ENCODE results near the gene ZNF17. TPM values are rescaled to one million over a fixed set of nuclear protein-coding genes. Genes with fewer than 3 reads are reported as not detected.

ZNF17 gene
- total RNA-seq, 1 experiment from 2014 or later: 10.5 TPM

DNA sequence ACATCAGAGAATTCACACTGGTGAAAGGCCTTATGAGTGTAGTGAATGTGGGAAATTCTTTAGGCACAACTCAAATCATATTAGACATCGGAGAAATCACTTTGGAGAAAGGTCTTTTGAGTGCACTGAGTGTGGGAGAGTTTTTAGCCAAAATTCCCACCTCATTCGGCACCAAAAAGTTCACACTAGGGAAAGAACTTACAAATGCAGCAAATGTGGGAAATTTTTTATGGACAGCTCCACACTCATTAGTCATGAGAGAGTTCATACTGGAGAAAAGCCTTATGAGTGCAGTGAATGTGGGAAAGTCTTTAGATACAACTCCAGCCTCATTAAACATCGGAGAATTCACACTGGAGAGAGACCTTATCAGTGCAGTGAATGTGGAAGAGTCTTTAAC is 10.1 kb downstream of the ZNF17 start:
- TF ChIP-seq, protein P1, sequence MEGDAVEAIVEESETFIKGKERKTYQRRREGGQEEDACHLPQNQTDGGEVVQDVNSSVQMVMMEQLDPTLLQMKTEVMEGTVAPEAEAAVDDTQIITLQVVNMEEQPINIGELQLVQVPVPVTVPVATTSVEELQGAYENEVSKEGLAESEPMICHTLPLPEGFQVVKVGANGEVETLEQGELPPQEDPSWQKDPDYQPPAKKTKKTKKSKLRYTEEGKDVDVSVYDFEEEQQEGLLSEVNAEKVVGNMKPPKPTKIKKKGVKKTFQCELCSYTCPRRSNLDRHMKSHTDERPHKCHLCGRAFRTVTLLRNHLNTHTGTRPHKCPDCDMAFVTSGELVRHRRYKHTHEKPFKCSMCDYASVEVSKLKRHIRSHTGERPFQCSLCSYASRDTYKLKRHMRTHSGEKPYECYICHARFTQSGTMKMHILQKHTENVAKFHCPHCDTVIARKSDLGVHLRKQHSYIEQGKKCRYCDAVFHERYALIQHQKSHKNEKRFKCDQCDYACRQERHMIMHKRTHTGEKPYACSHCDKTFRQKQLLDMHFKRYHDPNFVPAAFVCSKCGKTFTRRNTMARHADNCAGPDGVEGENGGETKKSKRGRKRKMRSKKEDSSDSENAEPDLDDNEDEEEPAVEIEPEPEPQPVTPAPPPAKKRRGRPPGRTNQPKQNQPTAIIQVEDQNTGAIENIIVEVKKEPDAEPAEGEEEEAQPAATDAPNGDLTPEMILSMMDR (conservative IDR thresholded peaks at IDR 0.05): no peak
- no peak for TF ChIP-seq EZH2 (IDR thresholded peaks at IDR 0.05; ENCODE audit: low read depth)
- POLR2A ChIA-PET (ENCODE audit: unreplicated experiment): no interaction called here
- CTCF ChIA-PET: no interaction called here
- intact Hi-C loops (cut with micrococcal nuclease; ENCODE audit: unreplicated experiment): no loop called here
- no peaks in the 10 kb centered on the region for H3K9me2 ChIP-seq (ENCODE audit: insufficient read depth)
- no peaks in the 10 kb centered on the region for H3K4me1 ChIP-seq (replicated peaks; ENCODE audit: insufficient read depth)
- BruUV-seq (replicated peaks): no TSS peak
- no peaks in the 10 kb centered on the region for H4K20me1 ChIP-seq (ENCODE audit: insufficient read depth)
- H3K79me2 ChIP-seq (ENCODE audit: low read depth): no peaks in the 10 kb centered on the region
- H3K4me2 ChIP-seq: no peak overlapping the region
- DNase-seq: no peak
- no peak overlapping the region for H3K4me3 ChIP-seq
- H3K27me3 ChIP-seq (ENCODE audit: insufficient read depth, low read depth): no peaks in the 10 kb centered on the region
- H2AFZ ChIP-seq: no peak overlapping the region
- peaks cover 48% of the 10 kb centered on the region for H3K9me3 ChIP-seq (ENCODE audit: insufficient read depth, low read depth)
- no peak overlapping the region for H3K27ac ChIP-seq
- peaks cover 45% of the 10 kb centered on the region for H3K36me3 ChIP-seq (ENCODE audit: low read depth)
- H3F3A ChIP-seq (ENCODE audit: insufficient read depth, low read depth): no peaks in the 10 kb centered on the region

DNA sequence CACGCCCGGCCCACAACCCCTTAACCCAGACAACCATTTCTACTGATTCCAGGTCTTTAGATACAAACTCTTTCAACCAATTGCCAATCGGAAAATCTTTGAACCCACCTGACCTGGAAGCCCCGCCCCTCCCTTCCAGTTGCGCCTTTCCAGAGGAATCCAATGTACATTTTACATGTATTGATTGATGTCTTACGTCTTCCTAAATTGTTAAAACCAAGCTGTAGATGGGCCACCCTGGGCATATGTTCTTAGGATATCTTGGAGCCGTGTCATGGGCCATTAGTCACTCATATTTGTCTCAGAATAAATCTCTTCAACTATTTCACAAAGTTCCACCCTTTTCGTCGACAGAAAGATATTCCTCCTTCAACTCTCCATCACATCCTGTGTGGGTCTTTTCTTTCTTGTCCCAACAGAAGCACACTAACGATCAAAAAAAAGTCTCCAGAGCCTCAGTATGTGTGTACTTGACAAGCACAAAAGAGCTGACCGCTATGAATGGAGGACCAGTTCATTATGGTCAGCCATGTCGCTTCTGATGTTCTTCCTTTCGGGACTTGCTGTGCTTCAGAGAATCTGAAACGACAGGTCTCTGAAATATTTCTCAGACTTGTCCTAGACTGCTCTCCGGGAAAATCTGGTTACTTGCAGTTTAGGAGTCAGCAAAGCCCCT is 23.6 kb downstream of the ZNF17 start:
- no peak overlapping the region for H3K27ac ChIP-seq
- ChIA-PET POLR2A (ENCODE audit: unreplicated experiment) (no interaction called here), CTCF (no interaction called here)
- no peak for DNase-seq
- H3K4me3 ChIP-seq: peak overlapping the region; percentile 81
- no peaks in the 10 kb centered on the region for H4K20me1 ChIP-seq (ENCODE audit: insufficient read depth)
- H3K27me3 ChIP-seq (ENCODE audit: insufficient read depth, low read depth): no peaks in the 10 kb centered on the region
- peaks cover 41% of the 10 kb centered on the region for H3K79me2 ChIP-seq (ENCODE audit: low read depth)
- peak overlapping the region; percentile 85 for H2AFZ ChIP-seq
- H3K36me3 ChIP-seq (ENCODE audit: low read depth): peaks cover 10% of the 10 kb centered on the region
- TF ChIP-seq, protein P1 (conservative IDR thresholded peaks at IDR 0.05): no peak
- TF ChIP-seq EZH2 (IDR thresholded peaks at IDR 0.05; ENCODE audit: low read depth): no peak
- intact Hi-C loops (cut with micrococcal nuclease; ENCODE audit: unreplicated experiment): loop anchor here (1.0 to 2.0 kb wide), 6 partner anchors 23 to 748 kb away; partner anchors contain the start of genes TRAPPC2B, ZNF17, ZNF419 and ZNF547
- H3K9me2 ChIP-seq (ENCODE audit: insufficient read depth): no peaks in the 10 kb centered on the region
- H3K4me1 ChIP-seq (replicated peaks; ENCODE audit: insufficient read depth): peaks cover 16% of the 10 kb centered on the region
- H3K4me2 ChIP-seq: peak overlapping the region; percentile 75
- no peaks in the 10 kb centered on the region for H3F3A ChIP-seq (ENCODE audit: insufficient read depth, low read depth)
- no peaks in the 10 kb centered on the region for H3K9me3 ChIP-seq (ENCODE audit: insufficient read depth, low read depth)
- TSS peak; percentile 92 for BruUV-seq (replicated peaks)

DNA sequence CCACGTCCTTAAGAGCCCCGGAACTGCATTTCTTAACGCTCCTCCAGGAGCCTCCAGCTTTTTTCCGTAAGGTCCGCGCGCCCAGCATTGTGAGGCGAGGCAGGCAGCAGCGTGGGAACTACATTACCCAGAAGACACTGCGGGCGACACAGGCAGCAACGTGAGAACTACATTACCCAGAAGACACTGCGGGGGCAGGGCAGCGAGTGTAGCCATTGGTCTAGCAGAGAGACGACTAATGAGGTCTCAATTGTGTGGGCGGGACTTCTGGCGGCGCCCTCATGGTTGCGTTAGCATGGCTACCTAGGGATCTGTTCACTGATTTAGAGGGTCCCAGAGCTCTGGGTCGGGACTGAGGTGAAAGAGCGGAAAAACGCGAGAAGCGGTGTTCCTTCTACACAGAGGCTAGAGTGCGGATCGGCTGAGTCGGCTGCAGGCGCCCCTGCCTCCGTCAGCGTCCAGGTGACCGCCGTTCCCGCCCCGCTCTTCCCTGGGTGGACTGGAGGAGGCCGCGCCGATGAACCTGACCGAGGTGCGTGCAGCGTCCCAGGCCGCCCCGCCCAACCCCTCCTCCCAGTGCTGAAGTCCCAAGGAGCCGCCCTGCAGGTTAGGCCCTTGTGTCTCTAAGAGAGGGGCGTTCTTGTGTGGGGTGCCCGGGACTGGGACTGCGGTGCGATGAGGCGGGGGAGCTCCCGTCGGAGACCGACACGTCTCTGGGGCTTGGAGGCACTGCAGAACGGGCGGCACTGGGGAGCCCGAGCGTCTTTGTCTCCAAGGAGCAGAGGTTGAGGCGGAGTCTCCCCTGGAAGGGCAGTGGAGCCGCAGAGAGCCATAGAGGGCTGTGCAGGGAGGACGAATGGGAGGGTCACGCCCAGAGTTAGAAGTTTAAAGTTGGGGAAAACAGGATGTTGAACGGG is 24.4 kb downstream of the ZNF17 start, which contains the start of gene ZNF749:
Gene ZNF749 (plus strand): TSS at position 264 of the 917 bp plus-strand sequence. CDS start 254 bp downstream, at position 518.
- peak within 1 kb of the TSS; percentile 33 for H3K27ac ChIP-seq
- peaks cover 16% of the 10 kb centered on the region for H3K4me1 ChIP-seq (replicated peaks; ENCODE audit: insufficient read depth)
- peak within 1 kb of the TSS; percentile 81 for H3K4me3 ChIP-seq
- H3K36me3 ChIP-seq (ENCODE audit: low read depth): peaks cover 10% of the 10 kb centered on the region
- no peaks in the 10 kb centered on the region for H3F3A ChIP-seq (ENCODE audit: insufficient read depth, low read depth)
- BruUV-seq (replicated peaks): TSS peak; percentile 49
- POLR2A ChIA-PET (ENCODE audit: unreplicated experiment): interaction anchor here (0.6 to 0.7 kb wide), 3 partner anchors 64 to 500 kb away, joined by 3 to 4 read pairs (median 4); partner anchors contain the start of genes ZNF418 and ZNF773
- no peaks in the 10 kb centered on the region for H3K9me2 ChIP-seq (ENCODE audit: insufficient read depth)
- H2AFZ ChIP-seq: peak within 1 kb of the TSS; percentile 85
- 0 out of 2 replicates have a peak, but pooled peaks cover 3% of the 10 kb centered on the region for H3K9me3 ChIP-seq (ENCODE audit: insufficient read depth, low read depth)
- TF ChIP-seq EZH2 (IDR thresholded peaks at IDR 0.05; ENCODE audit: low read depth): no peak
- TF ChIP-seq, protein P1 (conservative IDR thresholded peaks at IDR 0.05): no peak
- peak within 1 kb of the TSS; percentile 75 for H3K4me2 ChIP-seq
- peak; percentile 97 for DNase-seq
- H4K20me1 ChIP-seq (ENCODE audit: insufficient read depth): no peaks in the 10 kb centered on the region
- H3K79me2 ChIP-seq (ENCODE audit: low read depth): peaks cover 47% of the 10 kb centered on the region
- no peaks in the 10 kb centered on the region for H3K27me3 ChIP-seq (ENCODE audit: insufficient read depth, low read depth)
- CTCF ChIA-PET: no interaction called here
- intact Hi-C loops (cut with micrococcal nuclease; ENCODE audit: unreplicated experiment): loop anchor here (1.0 to 2.0 kb wide), 6 partner anchors 24 to 747 kb away; partner anchors contain the start of genes TRAPPC2B, ZNF17, ZNF419 and ZNF547
